ENCODE data around the gene FANCF.
A peak's percentile ranks its signal among the peaks of the same experiment; 100 is the strongest.

Gene FANCF

DNA sequence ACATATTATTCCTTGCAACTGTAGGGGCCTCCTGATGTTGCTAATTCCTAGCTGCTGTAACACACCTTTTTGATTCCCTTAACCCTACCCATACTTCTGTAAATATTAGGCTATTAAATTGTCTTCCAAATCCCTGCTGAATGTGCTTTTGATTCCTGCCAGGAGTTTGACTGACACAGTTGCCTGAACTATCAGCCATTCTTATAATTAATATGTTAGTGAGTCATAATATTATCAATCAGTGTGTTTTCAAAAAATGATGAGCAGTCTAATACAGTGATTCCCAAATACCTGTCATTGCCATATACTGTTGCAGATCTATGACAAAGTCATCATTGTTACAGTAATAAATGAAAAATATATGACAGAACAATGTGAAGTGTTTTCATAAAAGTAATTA, 15.9 kb upstream of the FANCF start:
- H3K4me3 ChIP-seq (ENCODE audit: low read depth, low read length) = no peak overlapping the region
- TF ChIP-seq, protein P1, sequence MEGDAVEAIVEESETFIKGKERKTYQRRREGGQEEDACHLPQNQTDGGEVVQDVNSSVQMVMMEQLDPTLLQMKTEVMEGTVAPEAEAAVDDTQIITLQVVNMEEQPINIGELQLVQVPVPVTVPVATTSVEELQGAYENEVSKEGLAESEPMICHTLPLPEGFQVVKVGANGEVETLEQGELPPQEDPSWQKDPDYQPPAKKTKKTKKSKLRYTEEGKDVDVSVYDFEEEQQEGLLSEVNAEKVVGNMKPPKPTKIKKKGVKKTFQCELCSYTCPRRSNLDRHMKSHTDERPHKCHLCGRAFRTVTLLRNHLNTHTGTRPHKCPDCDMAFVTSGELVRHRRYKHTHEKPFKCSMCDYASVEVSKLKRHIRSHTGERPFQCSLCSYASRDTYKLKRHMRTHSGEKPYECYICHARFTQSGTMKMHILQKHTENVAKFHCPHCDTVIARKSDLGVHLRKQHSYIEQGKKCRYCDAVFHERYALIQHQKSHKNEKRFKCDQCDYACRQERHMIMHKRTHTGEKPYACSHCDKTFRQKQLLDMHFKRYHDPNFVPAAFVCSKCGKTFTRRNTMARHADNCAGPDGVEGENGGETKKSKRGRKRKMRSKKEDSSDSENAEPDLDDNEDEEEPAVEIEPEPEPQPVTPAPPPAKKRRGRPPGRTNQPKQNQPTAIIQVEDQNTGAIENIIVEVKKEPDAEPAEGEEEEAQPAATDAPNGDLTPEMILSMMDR (IDR thresholded peaks at IDR 0.05; ENCODE audit: low read depth, low read length, missing control alignments) = no peak
- no peak for DNase-seq (ENCODE audit: low read depth)

DNA sequence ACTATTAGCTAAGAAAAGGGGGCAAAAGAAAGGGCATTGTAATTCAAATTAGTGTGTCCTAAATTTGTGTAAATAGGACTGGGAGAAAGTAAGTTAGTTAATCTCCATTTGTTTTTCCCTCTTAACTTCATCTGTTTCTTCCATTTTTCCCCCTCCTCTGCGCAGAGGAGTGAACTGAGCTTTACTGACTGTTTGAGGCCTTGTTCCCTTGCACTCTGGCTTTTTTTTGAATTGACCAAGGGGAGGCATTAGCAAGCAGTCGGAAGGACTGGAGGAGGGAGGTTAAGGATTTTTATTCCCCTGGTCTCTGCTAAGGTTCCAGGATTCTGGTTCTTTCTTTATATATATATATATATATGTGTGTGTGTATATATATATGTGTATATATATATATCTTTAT, 15.2 kb upstream of the FANCF start:
- TF ChIP-seq, protein P1 (IDR thresholded peaks at IDR 0.05; ENCODE audit: low read depth, low read length, missing control alignments) = no peak
- DNase-seq (ENCODE audit: low read depth) = no peak
- H3K4me3 ChIP-seq (ENCODE audit: low read depth, low read length) = no peak overlapping the region

DNA sequence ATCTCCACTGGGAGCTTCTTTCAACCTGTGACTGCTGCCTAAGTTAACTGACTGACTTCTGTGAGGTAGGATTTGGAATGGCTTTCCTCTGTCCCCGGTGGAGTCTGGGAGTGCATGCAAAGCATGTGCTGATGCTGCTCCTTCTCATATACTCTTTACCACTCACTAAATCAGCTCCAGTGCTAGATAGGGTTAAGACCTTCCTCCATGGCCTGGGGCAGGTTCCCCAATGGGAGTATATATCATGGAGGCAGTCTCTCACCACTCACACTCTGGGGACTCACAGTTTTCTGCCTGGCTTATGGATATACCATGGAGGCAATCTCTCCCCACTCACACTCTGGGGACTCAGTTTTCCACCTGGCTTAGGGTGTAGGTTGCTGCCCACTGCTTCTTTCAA, 10.1 kb upstream of the FANCF start:
- DNase-seq (ENCODE audit: low read depth) = no peak
- no peak overlapping the region for H3K4me3 ChIP-seq (ENCODE audit: low read depth, low read length)
- TF ChIP-seq, protein P1 (IDR thresholded peaks at IDR 0.05; ENCODE audit: low read depth, low read length, missing control alignments) = no peak

DNA sequence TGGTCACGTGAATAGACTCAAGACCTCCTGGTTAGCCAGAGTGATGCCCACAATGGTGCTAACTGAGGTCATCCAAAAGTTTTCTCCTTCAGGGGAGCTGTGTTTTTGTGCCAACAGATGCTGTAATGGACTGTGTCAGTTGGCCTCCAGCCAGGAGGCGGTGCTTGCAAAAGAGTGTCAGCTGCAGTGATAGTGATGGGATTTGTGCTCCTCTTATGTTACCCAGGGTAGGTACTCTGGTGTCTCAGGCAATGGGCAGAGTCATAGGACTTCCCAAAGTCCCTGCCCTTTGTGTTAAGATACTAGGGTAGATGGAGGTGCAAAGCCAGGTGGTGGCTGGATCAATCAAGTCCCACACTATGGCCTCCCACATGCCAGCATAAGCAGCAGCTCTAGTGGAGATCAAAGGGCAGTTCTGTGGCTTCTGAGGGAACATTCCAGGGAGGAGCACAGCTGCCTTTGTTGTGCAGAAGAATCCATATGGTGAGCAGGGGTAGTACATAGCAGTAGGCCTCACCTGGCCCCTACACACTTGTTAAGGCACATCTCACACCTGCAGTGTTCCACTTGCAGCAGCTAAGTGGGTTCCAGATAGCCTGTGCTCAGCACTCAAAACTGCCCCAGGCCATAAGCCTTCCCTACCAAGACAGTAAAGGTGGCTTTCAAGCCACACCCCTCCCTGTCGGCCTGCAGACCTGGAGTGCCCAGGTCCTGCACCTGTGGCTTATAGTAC, 9.4 kb upstream of the FANCF start:
- DNase-seq (ENCODE audit: low read depth) = no peak
- TF ChIP-seq, protein P1 (IDR thresholded peaks at IDR 0.05; ENCODE audit: low read depth, low read length, missing control alignments) = no peak
- no peak overlapping the region for H3K4me3 ChIP-seq (ENCODE audit: low read depth, low read length)

DNA sequence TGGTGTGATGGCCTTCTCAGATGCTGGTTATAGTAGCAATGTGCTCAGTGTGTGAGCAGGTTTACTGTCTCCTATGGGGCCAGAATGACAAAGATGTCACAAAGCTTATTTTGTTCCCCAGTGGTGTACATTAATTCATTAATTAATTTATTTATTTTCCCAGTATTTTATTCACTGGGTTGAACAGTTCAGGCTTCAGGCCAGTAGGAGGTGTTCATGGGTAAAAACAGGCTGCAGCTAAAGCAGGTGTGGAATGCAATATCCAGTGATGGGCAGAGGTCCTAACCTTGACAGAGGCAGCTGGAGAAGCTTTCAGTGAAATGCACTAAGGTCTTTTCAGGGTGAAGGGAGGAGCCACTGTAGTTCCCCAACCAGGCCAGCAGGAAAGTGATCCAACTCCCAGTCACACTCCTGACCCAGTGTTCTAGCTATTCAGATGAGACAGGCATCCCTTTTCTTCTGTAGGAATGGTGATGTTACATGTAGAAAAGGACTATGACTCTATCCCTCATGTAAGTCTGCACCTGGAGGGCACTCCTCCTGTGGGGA, 7.8 kb upstream of the FANCF start:
- TF ChIP-seq, protein P1 (IDR thresholded peaks at IDR 0.05; ENCODE audit: low read depth, low read length, missing control alignments) = peak; percentile 3
- no peak for DNase-seq (ENCODE audit: low read depth)
- H3K4me3 ChIP-seq (ENCODE audit: low read depth, low read length) = no peak overlapping the region

DNA sequence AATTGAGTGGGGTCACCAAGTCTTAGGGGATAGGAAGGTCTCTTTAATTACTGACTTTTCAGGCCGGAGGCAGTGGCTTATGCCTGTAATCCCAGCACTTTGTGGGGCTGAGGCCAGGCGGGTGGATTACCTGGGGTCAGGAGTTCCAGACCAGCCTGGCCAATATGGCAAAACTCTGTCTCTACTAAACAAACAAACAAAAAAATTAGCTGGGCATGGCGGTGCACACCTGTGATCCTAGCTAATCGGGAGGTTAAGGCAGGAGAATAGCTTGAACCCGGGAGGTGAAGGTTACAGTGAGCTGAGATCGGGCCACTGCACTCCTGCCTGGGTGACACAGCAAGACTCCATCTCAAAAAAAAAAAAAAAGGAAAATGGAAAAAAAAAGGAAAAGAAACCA, 1.8 kb upstream of the FANCF start:
- H3K4me3 ChIP-seq (ENCODE audit: low read depth, low read length) = no peak overlapping the region
- DNase-seq (ENCODE audit: low read depth) = no peak
- TF ChIP-seq, protein P1 (IDR thresholded peaks at IDR 0.05; ENCODE audit: low read depth, low read length, missing control alignments) = no peak

Measured in GM12864 (cell line).